Aorta (tissue), 4 donors: ENCODE data around the gene IL31. TPM values are rescaled to one million over a fixed set of nuclear protein-coding genes. Genes with fewer than 3 reads are reported as not detected.

Source experiments
- polyA plus RNA-seq, 2 donors: library from polyadenylated mRNA; stranded (reverse); fragments of 200-250 nt; gene quantifications; one replicate each; pipeline ENCODE4 v1.2.3, GENCODE V29; 2013
- total RNA-seq, 2 donors: library from RNA; stranded (reverse); fragmentation: NEBNext Ultra II Directional; extraction: Animal tissue kit (Norgen Biotek cat#: 25700); gene quantifications; one replicate each; pipeline ENCODE4 v1.2.1, GENCODE V29; 2021
- donor health status: healthy with polysubstance abuse.
- donor health status: Bipolar disorder and iron deficiency.
- donor health status: DM: no; HTN: no; CAD: no.
- donor health status: DM: yes; HTN: yes; CAD: no.

Gene IL31
- total and polyA plus RNA-seq, 4 donors, result not detected

Other genes with a start within 250 kb of the IL31 start
- gene BCL7A, start 152.3 kb downstream of the IL31 start, total RNA-seq, result 1 to 10 TPM; 6.2 to 6.3 TPM
- 1 to 10 TPM; 1.1 to 2.7 TPM for gene BCL7A, start 152.3 kb downstream of the IL31 start, polyA plus RNA-seq
- gene MLXIP, start 95.5 kb downstream of the IL31 start, total RNA-seq, result 10 to 100 TPM; 49.8 to 65.1 TPM
- 10 to 100 TPM; 10.3 to 39.0 TPM for gene MLXIP, start 95.5 kb downstream of the IL31 start, polyA plus RNA-seq
- gene LRRC43, start 8.9 kb upstream of the IL31 start, total RNA-seq, result not detected
- not detected for gene LRRC43, start 8.9 kb upstream of the IL31 start, polyA plus RNA-seq
- gene B3GNT4, start 29.5 kb upstream of the IL31 start, total RNA-seq, result not detected
- gene B3GNT4, start 29.5 kb upstream of the IL31 start, polyA plus RNA-seq, result under 1 TPM in 1 of 2 donors, not detected in 1; 0.38 TPM
- gene DIABLO, start 51.8 kb upstream of the IL31 start, total RNA-seq, result 10 to 100 TPM; 26.5 to 28.7 TPM
- gene DIABLO, start 51.8 kb upstream of the IL31 start, polyA plus RNA-seq, result 10 to 100 TPM; 31.7 to 42.3 TPM
- gene VPS33A, start 92.3 kb upstream of the IL31 start, total RNA-seq, result 10 to 100 TPM; 14.4 to 14.5 TPM
- gene VPS33A, start 92.3 kb upstream of the IL31 start, polyA plus RNA-seq, result 1 to 10 TPM; 8.9 to 9.0 TPM
- 100 to 1,000 TPM; 125 to 182 TPM for gene CLIP1, start 248.4 kb upstream of the IL31 start, total RNA-seq
- gene CLIP1, start 248.4 kb upstream of the IL31 start, polyA plus RNA-seq, result 10 to 100 TPM; 33.2 to 37.2 TPM